Spleen (tissue), 11 donors: Measurements from ENCODE around the gene SHF. TPM values are rescaled to one million over a fixed set of nuclear protein-coding genes. Genes with fewer than 3 reads are reported as not detected.

Source experiments
- DNase-seq: peaks from one replicate; pipeline ENCODE4 v3.0.0-alpha.2; 2020
- H3K27ac ChIP-seq, 8 donors: fragments of 200-600 bp; sonication (generic) in 7 of 8; 1 replicate in 4 of 8; 2 replicates in 4 of 8; pipeline versions ENCODE4 v1.5.0 to v1.8.0; 2016 to 2021; ENCODE audit warnings: inconsistent platforms in 4 of 8, mild to moderate bottlenecking in 4 of 8, moderate library complexity in 1 of 8
- H3K27me3 ChIP-seq, 7 donors: fragments of 200-600 bp; sonication (generic) in 6 of 7; replicated peaks in 1 of 7; 1 replicate in 4 of 7; 2 replicates in 3 of 7; pipeline versions ENCODE4 v1.5.0 to v1.8.0; 2016 to 2021; ENCODE audit warnings: inconsistent platforms in 3 of 7, mild to moderate bottlenecking in 1 of 7
- H3K36me3 ChIP-seq, 6 donors: fragments of 200-600 bp; sonication (generic) in 5 of 6; 1 replicate in 4 of 6; 2 replicates in 2 of 6; pipeline versions ENCODE4 v1.5.0 to v1.8.0; 2016 to 2021; ENCODE audit warnings: inconsistent platforms in 2 of 6
- H3K4me1 ChIP-seq, 6 donors: fragments of 200-600 bp; sonication (generic) in 5 of 6; 1 replicate in 3 of 6; 2 replicates in 3 of 6; pipeline versions ENCODE4 v1.5.0 to v1.8.0; 2016 to 2021; ENCODE audit warnings: inconsistent platforms in 3 of 6
- H3K4me3 ChIP-seq, 8 donors: fragments of 200-600 bp; sonication (generic) in 7 of 8; 1 replicate in 4 of 8; 2 replicates in 4 of 8; pipeline versions ENCODE4 v1.5.0 to v1.8.0; 2016 to 2021; ENCODE audit warnings: inconsistent platforms in 4 of 8, mild to moderate bottlenecking in 4 of 8, moderate library complexity in 2 of 8
- H3K9me3 ChIP-seq, 8 donors: fragments of 200-600 bp; sonication (generic) in 7 of 8; 1 replicate in 4 of 8; 2 replicates in 4 of 8; pipeline versions ENCODE4 v1.5.0 to v1.8.0; 2016 to 2021; ENCODE audit warnings: inconsistent platforms in 4 of 8
- CTCF ChIP-seq, 11 experiments: fragments of 200-600 bp in 7 of 11; fragments of 450-650 bp in 4 of 11; sonication (generic) in 4 of 11; IDR thresholded peaks in 8 of 11; conservative IDR thresholded peaks in 3 of 11; 1 replicate in 7 of 11; 2 replicates in 4 of 11; pipeline versions ENCODE4 v1.4.0 to v1.8.0; 2016 to 2021; ENCODE audit warnings: antibody characterized with exemption in 11 of 11, inconsistent platforms in 4 of 11, mild to moderate bottlenecking in 1 of 11
- POLR2A ChIP-seq, 3 donors: fragments of 450-650 bp; IDR thresholded peaks; one replicate each; pipeline ENCODE4 v1.5.1; 2017; ENCODE audit warnings: antibody characterized with exemption in 3 of 3, mild to moderate bottlenecking in 1 of 3
- POLR2AphosphoS5 ChIP-seq, 3 donors: sonication (generic); formaldehyde crosslinking; IDR thresholded peaks; one replicate each; pipeline ENCODE4 v1.5.1; 2017; ENCODE audit warnings: antibody characterized with exemption in 3 of 3
- WGBS, 5 donors: extraction: QIAGEN DNeasy Blood & Tissue Kit in 3 of 5; methylation state at CpG; one replicate each; pipeline versions ENCODE4 v1.1.5 to v1.1.7; 2013 to 2018; 5-methylcytosine and 5-hydroxymethylcytosine counted together
- intact Hi-C: fragments of 100-400 bp; cut with DNase I; formaldehyde crosslinking; loops from one replicate; pipeline ENCODE4 v1.15.0; 2023; ENCODE audit warnings: low total_unique reads
- polyA plus RNA-seq, 3 donors: library from polyadenylated mRNA; stranded (reverse); fragments of 200-250 nt; gene quantifications; one replicate each; pipeline ENCODE4 v1.2.1, GENCODE V29; 2013
- total RNA-seq, 7 donors: library from RNA; depleted of rRNA in 3 of 7; stranded (reverse); fragments of >200 nt in 3 of 7; fragmentation: NEBNext Ultra II Directional in 4 of 7; extraction: Animal tissue kit (Norgen Biotek cat#: 25700) in 4 of 7; gene quantifications; one replicate each; pipeline versions ENCODE4 v1.1.0 to v1.2.1, GENCODE V29; 2016 to 2021
- donor health status: healthy with polysubstance abuse.
- donor health status: DM: no; HTN: no; CAD: no; lungs with moderate emphysema.
- donor health status: DM: no; HTN: no; CAD: no.
- donor health status: Bipolar disorder and iron deficiency.
- donor health status: healthy.
- donor health status: DM: no; HTN: no; CAD: no.
- donor health status: DM: yes; HTN: yes; CAD: no.

The SHF gene
- total and polyA plus RNA-seq, 10 donors: 1.9 to 8.8 (median 5.7) TPM

DNA sequence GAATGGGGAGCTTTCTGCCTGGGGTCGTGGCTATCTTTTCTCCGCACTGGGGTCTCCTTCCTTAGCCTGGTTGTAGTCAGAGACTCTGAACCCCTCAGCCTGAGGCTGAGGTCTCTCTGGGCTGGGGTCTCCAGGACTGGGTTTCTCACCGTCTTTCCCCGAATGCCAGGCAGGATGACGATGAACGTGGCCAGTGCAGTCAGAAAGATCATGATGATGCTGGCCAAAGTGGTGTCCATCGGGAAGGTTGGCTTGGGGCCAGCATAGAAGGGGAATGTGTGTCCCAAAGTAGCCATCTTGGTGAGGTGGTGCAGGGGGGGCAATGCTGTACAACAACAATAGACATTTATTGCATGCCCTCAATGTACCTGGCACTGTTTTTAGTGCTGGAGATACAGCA lies 65.0 kb downstream of the SHF start:
- no peaks in the 10 kb centered on the region for H3K36me3 ChIP-seq
- intact Hi-C loops: loop anchor here (10.0 kb wide), 1 partner anchor 162 kb away; no protein-coding TSS in a partner anchor
- TF ChIP-seq POLR2AphosphoS5 (IDR thresholded peaks at IDR 0.05) (no peak), POLR2A (IDR thresholded peaks at IDR 0.05) (no peak), CTCF (IDR thresholded peaks at IDR 0.05 in 8 of 11, conservative IDR thresholded peaks at IDR 0.05 in 3 of 11) (no peak)
- DNase-seq: no peak
- H3K9me3 ChIP-seq: no peaks in the 10 kb centered on the region
- H3K4me3 ChIP-seq: no peak overlapping the region
- 78 to 95% (median 86%) methylated on average over 7 of the region's 7 CpGs for WGBS, 5 donors
- H3K27ac ChIP-seq: no peak overlapping the region
- H3K4me1 ChIP-seq: peaks cover 2 to 7% (median 3%) of the 10 kb centered on the region in 6 donors
- H3K27me3 ChIP-seq: peaks cover 0 to 78% (median 18%) of the 10 kb centered on the region in 7 donors

- peaks cover 4 to 82% (median 19%) of the 10 kb centered on the region in 7 donors for H3K27me3 ChIP-seq
- H3K36me3 ChIP-seq: no peaks in the 10 kb centered on the region
- no peak overlapping the region for H3K4me3 ChIP-seq
- TF ChIP-seq POLR2A (IDR thresholded peaks at IDR 0.05): no peak
- WGBS, 5 donors: 42 to 61% (median 50%) methylated on average over 9 of the region's 9 CpGs
- intact Hi-C loops: loop anchor here (10.0 kb wide), 1 partner anchor 163 kb away; no protein-coding TSS in a partner anchor
- H3K27ac ChIP-seq: no peak overlapping the region
- no peak for DNase-seq
- peaks cover 8 to 15% (median 12%) of the 10 kb centered on the region in 6 donors for H3K4me1 ChIP-seq
- no peaks in the 10 kb centered on the region for H3K9me3 ChIP-seq
Measured at GRCh38 chr15:45121706-45122417, 65.9 kb downstream of the SHF start.

DNA sequence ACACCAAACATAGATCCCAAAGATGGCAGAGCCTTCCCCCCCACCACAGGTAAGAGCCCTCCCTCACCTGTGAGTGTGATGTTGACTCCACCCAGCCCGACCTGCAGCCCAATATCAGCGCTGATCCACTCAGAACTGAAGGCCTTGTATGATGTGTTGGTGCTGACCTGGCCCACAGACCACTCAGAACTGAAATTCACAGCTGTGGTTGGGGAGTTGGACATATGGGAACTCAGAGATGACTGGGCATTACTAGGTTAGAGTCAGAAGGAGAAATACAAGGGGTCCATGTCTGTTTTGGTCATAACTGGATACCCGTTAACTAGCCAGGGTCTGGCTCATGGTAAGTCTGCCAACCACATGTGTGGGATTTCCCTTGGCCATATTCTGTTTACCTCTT lies 66.7 kb downstream of the SHF start:
- Histone ChIP-seq H3K27ac (no peak overlapping the region), H3K4me1 (peaks cover 13 to 24% (median 19%) of the 10 kb centered on the region in 6 donors), H3K36me3 (no peaks in the 10 kb centered on the region), H3K27me3 (peaks cover 8 to 84% (median 27%) of the 10 kb centered on the region in 7 donors), H3K4me3 (no peak overlapping the region), H3K9me3 (no peaks in the 10 kb centered on the region)
- intact Hi-C loops: loop anchor here (10.0 kb wide), 1 partner anchor 164 kb away; no protein-coding TSS in a partner anchor
- DNase-seq: no peak
- no peak for TF ChIP-seq POLR2AphosphoS5 (IDR thresholded peaks at IDR 0.05)
- no peak for TF ChIP-seq POLR2A (IDR thresholded peaks at IDR 0.05)
- TF ChIP-seq CTCF (IDR thresholded peaks at IDR 0.05 in 8 of 11, conservative IDR thresholded peaks at IDR 0.05 in 3 of 11): no peak
- 79 to 97% (median 89%) methylated on average over 3 of the region's 3 CpGs for WGBS, 5 donors

- DNase-seq: peak; percentile 57
- H3K27me3 ChIP-seq: peaks cover 8 to 84% (median 31%) of the 10 kb centered on the region in 7 donors
- WGBS, 5 donors: 92 to 95% (median 93%) methylated on average over 10 of the region's 10 CpGs
- intact Hi-C loops: loop anchor here (10.0 kb wide), 1 partner anchor 164 kb away; no protein-coding TSS in a partner anchor
- TF ChIP-seq POLR2AphosphoS5 (IDR thresholded peaks at IDR 0.05) (no peak), POLR2A (IDR thresholded peaks at IDR 0.05) (no peak)
- no peak overlapping the region for H3K4me3 ChIP-seq
- H3K36me3 ChIP-seq: no peaks in the 10 kb centered on the region
- H3K9me3 ChIP-seq: no peaks in the 10 kb centered on the region
- H3K27ac ChIP-seq: no peak overlapping the region
- H3K4me1 ChIP-seq: peaks cover 13 to 24% (median 20%) of the 10 kb centered on the region in 6 donors
Measured at GRCh38 chr15:45120081-45120972, 67.4 kb downstream of the SHF start.
